Middle frontal gyrus (tissue), 1 donor: ENCODE results near the gene RIMS3.

Experiments used
- DNase-seq: peaks from one replicate; pipeline ENCODE4 v3.0.0-alpha.2; 2015; ENCODE audit warnings: low spot score; ENCODE audit errors: extremely low spot score

Gene RIMS3

GRCh38 chr1:40653851-40654537 is 11.5 kb downstream of the RIMS3 start:
- DNase-seq: no peak

DNA sequence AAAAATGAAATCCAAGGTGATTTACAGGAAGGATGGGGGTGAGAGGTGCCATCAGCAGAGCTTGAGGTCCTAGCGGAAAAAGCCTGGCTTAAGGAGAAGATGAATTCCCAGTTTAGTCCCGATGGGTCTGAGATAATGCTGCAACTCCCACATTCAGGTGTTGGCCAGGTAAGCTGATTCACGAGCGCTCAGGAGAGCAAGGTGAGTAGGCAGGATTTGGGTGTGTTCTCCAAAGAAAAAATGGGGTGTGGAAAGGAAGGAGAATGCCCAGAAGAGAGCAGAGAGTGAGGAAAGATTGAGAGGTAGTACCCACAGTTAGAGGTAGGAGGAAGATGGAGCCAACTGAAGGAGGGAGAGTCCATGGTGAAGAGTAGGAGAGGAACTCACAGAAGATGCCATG is 12.5 kb downstream of the RIMS3 start:
- no peak for DNase-seq

GRCh38 chr1:40652468-40652867 is 13.0 kb downstream of the RIMS3 start:
- DNase-seq: no peak

DNA sequence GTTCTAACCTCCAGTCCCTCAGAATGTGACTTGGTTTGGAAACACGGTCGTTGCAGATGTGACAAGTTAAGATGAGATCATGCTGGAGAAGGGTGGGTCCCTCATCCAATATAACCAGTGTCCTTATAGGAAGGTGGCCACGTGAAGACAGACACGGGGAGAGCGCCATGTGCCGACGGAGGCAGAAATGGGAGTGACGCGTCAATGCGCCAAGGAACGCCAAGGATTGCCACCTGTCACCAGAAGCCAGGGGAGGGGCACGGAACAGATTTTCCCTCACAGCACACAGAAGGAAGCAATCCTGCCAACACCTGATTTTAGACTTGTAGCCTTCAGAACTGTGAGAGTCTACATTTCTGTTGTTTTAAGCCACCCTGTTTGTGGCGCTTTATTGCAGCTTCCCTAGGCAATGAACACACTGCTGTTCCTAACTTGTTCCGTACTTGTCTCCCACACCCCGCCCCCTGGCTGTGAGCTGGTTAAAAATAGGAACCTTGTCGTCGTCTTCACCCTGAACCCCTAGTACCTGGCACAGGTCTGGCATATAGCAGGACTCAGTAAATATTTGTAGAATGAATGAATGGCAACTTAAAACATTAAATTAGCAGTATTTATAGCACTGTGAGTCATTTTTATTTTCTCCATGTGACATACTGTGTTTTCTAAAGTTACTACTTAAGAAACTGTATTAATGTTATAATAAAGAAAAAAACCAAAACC is 14.2 kb downstream of the RIMS3 start:
- no peak for DNase-seq

DNA sequence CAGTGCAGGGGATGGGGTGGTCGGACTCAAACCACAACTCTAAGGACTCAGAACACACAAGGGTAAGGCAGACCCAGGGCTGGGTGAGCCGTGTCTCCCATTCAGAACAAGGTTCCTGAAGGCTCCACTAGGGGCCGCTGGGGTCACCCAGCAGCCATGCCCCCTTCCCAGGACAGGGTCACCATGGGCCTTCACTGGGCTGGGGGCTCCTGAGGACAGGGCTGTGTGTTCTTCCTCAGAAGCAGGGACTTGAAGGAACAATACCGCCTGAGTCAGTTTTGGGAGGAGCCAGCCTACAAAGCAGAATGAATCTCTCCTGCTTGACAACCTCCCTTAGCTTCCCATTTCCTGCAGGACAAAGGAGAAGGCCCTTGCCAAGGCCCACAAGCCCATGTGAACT is 15.4 kb downstream of the RIMS3 start:
- DNase-seq: no peak

DNA sequence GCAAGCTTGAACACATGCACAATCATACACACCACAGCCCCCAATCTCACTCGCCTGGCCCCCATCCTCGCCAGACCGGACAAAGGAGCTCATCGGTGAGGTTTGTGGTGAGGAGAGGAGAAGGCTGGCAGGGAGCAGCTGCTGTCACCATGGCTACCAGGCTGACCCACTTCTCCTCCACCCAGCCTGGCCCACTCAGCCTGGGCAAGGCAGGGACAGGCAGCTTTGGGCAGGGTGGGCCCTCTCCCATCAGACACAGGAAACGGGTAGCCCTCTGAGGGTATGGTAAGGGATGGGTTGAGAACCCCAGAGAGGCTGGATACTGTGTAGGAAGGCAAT is 15.9 kb downstream of the RIMS3 start:
- no peak for DNase-seq

- DNase-seq: no peak
These were observed 16.4 kb downstream of the RIMS3 start for GRCh38 chr1:40648928-40649591.

DNA sequence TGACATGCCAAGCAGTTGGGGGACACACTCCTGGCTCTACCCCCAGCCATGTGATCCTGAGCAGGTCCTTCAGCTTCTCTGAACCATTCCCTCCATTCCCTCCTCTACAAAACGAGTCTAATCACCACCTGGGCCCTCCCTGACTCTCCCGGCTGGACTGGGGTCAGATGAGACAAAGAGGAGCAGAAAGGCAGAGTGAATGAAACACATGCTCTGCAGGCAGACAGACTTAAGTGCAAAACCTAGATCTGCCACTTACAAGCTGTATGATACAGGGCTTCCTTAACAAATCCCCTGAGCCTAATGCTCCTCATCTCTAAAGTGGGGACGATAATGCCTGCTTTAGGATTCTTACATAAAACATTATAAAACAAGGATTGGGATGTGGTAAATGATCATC is 17.3 kb downstream of the RIMS3 start:
- no peak for DNase-seq

DNA sequence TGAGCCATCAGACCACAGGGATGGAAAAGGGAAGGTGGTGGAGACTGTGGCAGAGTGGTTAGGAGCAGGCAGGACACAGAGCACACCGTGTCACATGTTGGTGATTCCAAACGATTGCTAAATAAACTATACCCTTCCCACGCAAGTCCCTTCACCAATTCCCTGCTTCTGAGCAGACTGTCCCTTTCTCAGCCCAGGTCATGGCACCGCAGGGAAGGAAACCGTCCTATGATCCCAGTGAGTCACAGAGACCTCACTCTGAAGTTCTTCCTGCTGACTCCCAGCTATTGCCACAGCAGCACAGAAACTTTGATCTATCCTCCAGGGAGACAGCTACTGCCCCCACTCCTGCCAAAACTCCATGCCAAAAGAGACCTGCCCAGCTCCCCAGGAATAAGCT is 19.2 kb downstream of the RIMS3 start:
- DNase-seq: no peak

DNA sequence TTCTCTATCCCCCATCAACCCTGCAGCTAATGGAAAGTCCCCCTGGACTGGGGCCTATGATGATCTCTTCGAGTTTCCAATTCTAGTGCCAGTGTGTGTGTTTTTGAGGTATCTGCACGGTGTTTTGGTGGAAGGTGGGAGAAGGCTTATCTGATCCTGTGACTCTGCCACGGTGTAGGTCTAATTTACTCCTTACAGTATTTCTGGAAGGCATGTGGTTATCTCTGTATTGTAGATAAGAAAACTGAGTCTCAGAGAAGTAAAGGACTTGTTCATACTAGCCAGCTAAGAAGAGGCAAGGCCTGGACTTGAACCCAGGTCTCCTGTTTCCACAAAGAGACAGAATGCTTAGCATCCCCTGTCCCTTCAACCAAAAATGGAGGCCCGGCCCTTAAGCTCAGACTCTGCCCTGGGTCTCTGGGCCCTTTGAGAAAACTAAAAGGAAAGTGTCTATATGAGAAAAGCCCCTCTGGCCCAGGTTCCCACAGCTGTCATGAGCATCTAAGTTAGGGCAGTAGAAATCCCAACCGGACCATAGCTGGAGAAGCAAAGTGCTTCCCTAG is 20.3 kb downstream of the RIMS3 start:
- no peak for DNase-seq

DNA sequence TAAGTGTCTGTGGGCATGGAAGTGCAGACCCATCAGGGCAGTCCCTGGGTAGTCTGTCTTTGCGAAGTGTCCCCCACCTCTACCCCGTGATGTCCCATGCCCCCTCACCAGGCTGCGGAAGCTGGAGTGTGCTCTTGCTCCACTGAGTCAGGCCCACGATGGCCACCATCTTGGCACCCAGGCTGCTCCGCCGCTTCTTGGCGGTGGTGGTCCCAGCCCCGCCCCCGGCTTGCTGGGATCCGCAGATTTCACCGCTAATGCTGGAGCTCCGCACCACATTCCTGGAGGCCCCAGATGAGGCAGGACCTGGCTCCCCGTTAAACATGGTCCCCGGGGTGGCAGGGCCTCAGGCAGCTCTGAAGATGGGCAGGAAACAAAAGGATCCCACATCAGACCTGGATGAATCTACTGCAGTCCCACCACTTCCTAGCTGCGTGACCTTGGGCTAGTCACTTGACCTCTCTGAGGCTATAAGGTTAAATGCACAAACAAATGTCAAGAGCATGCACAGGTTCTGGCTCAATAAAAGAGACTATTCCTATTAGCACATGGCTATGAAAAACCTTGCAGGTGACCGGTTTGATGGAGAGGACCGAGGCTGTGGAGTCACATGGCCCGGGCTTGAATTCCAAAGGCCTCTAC is 23.8 kb downstream of the RIMS3 start:
- no peak for DNase-seq

- no peak for DNase-seq
These were observed 25.0 kb downstream of the RIMS3 start for GRCh38 chr1:40640314-40641076.

DNA sequence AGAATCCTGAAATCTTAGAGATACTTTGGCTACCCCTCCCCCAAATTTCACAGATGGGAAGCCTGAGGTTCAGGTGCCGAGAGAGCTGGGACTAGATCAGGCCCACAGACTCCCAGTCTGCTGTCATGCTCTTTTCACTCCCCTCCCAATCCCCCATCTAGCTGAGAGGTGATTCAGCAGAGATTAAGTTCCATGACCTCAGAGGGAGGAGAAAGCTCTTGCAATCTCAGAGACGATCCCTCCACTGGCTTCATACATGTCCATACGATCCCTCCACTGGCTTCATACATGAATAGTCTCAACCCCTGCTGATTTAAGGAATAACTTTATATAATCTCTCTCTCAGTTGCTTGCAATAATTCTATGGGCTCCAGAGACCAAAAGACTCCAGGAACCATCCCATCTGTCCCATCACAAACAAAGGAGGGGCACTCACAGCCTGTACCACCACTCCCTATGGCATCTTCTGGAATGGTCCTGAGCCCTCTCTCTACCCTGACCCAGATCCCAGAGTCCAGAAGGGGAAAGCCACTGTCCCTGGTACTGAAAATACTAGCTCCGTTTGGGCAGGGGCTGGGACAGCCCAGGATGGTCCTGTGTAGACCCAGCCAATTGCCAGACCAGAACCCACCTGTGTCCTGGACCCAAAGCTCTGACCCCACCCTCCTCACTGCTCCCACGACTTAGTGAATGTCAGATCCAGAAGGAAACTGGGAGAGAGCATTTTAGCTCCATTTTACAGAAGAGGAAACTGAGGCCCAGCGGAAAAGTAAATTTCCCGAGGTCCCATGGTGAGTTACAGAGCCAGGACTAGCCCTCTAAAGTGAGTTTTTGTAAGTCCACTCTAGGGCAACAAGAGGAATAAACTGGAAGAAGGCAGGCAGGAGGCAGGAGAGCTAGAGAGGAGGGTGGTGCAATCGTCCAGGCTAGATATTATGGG is 27.1 kb downstream of the RIMS3 start:
- no peak for DNase-seq

DNA sequence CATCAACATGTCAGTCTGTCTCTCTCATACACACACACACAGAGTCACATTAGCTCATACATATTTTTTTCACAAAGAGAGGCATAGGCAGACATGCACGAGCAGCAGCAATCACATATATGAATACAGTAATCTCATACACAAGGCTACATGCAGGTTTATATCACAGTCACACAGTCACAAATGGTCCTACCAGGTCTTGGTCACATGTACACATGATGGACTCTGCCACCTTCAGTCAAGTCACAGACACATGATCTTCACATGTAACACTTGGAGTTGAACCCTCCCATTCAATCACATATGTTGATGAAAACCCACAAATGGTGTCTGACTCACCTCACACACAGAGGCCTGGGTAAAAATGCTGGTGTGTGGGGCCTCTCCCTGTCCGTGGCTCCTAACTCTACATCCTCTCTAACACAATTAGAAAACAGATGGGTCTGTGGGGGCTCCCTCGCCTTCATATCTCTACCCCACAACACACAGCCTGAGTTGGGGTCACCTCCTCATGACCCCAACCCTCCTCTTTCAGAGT is 27.9 kb downstream of the RIMS3 start:
- DNase-seq: no peak

DNA sequence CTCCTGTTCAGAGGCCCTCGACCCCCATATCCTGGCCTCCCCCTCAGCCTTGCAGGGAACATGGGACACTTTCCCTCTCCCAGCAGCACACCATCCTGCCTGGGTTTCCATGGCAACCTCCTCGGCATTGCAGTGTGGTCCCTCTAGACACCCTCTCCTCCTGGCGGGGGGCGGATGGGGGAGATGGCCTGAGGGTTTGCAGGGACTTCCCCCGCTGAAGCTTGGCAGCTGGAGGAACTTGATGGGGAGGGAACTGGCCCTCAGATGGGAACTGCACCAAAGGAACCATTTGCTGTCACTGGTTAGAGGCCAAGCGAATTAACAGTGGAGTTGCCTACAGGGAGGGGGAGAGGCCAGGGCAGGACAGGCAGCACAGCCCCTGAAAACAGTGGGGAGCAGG is 28.7 kb downstream of the RIMS3 start:
- no peak for DNase-seq

- no peak for DNase-seq
These were observed 29.6 kb downstream of the RIMS3 start for GRCh38 chr1:40635763-40636500.

- DNase-seq: no peak
These were observed 30.4 kb downstream of the RIMS3 start for GRCh38 chr1:40634901-40635655.

- DNase-seq: no peak
These were observed 31.5 kb downstream of the RIMS3 start for GRCh38 chr1:40633931-40634376.
